SK-N-SH (cell line): ENCODE measurements around the gene MOV10L1. TPM values are rescaled to one million over a fixed set of nuclear protein-coding genes. Genes with fewer than 3 reads are reported as not detected.

Source experiments
- CTCF ChIA-PET: fragments of 300-600, 350-600 bp; formaldehyde crosslinking; extraction: SDS; loops from one replicate; lab custom pipeline; 2021; lab: Yijun Ruan, JAX
- POLR2A ChIA-PET: fragments of 350-600 bp; sonication (Branson Sonifier 250); formaldehyde crosslinking; extraction: SDS; loops from one replicate; lab custom pipeline; 2020; ENCODE audit warnings: antibody characterized with exemption, inconsistent platforms; lab: Yijun Ruan, JAX
- DNase-seq: peaks from one replicate; pipeline ENCODE4 v3.0.0; 2012
- H2AFZ ChIP-seq: fragments of 200-600 bp; sonication (generic); 2 replicates; pipeline ENCODE4 v1.8.1; 2016; ENCODE audit warnings: antibody characterized with exemption, mild to moderate bottlenecking, low read depth
- H3F3A ChIP-seq: fragments of 200-600 bp; sonication (generic); replicated peaks from 2 replicates; pipeline ENCODE3; 2016; ENCODE audit warnings: antibody characterized with exemption, mild to moderate bottlenecking; ENCODE audit not compliant: insufficient read depth
- H3K27ac ChIP-seq, 2 experiments: fragments of 200-500 bp in 1 of 2; fragments of 200-600 bp in 1 of 2; sonication (Bioruptor generic) in 1 of 2; sonication (generic), shearing (Covaris generic) in 1 of 2; 2 replicates each; pipeline versions ENCODE4 v1.5.1 to v1.6.1; 2014 to 2016; ENCODE audit warnings: low read depth in 2 of 2, inconsistent platforms in 1 of 2, low read length in 1 of 2, mild to moderate bottlenecking in 1 of 2, mixed read lengths in 1 of 2
- H3K27me3 ChIP-seq: fragments of 200-600 bp; sonication (generic), shearing (Covaris generic); 2 replicates; pipeline ENCODE4 v1.6.1; 2016; ENCODE audit warnings: mixed run types; ENCODE audit not compliant: insufficient read depth
- H3K36me3 ChIP-seq, 2 experiments: fragments of 200-500 bp in 1 of 2; fragments of 200-600 bp in 1 of 2; sonication (Bioruptor generic) in 1 of 2; sonication (generic) in 1 of 2; replicated peaks in 1 of 2; 2 replicates each; pipeline versions ENCODE3 to v1.5.1; 2014 to 2016; ENCODE audit warnings: low read length in 1 of 2, mild to moderate bottlenecking in 1 of 2; ENCODE audit not compliant: insufficient read depth in 2 of 2, control insufficient read depth in 1 of 2
- H3K4me1 ChIP-seq, 2 experiments: fragments of 200-500 bp in 1 of 2; fragments of 200-600 bp in 1 of 2; sonication (Bioruptor generic) in 1 of 2; sonication (generic), shearing (Covaris generic) in 1 of 2; 2 replicates each; pipeline versions ENCODE4 v1.5.1 to v1.6.1; 2014 to 2016; ENCODE audit warnings: low read depth in 1 of 2, low read length in 1 of 2, mixed run types in 1 of 2; ENCODE audit not compliant: insufficient read depth in 2 of 2, control insufficient read depth in 1 of 2
- H3K4me2 ChIP-seq: fragments of 200-600 bp; sonication (generic), shearing (Covaris generic); 2 replicates; pipeline ENCODE4 v1.6.1; 2017; ENCODE audit warnings: mixed run types
- H3K4me3 ChIP-seq, 2 experiments: fragments of 200-500 bp in 1 of 2; fragments of 200-600 bp in 1 of 2; sonication (Bioruptor generic) in 1 of 2; sonication (generic), shearing (Covaris generic) in 1 of 2; 2 replicates each; pipeline versions ENCODE4 v1.5.1 to v1.8.1; 2014 to 2016; ENCODE audit warnings: low read depth in 2 of 2, inconsistent platforms in 1 of 2, low read length in 1 of 2, mild to moderate bottlenecking in 1 of 2, mixed read lengths in 1 of 2, moderate library complexity in 1 of 2
- H3K79me2 ChIP-seq: fragments of 200-600 bp; sonication (generic); 2 replicates; pipeline ENCODE4 v1.8.1; 2017; ENCODE audit warnings: mild to moderate bottlenecking; ENCODE audit not compliant: insufficient read depth
- H3K9ac ChIP-seq: fragments of 200-600 bp; sonication (generic); 2 replicates; pipeline ENCODE4 v1.6.1; 2017; ENCODE audit warnings: mixed run types
- H3K9me2 ChIP-seq: fragments of 200-600 bp; sonication (generic); 2 replicates; pipeline ENCODE4 v1.6.1; 2017; ENCODE audit warnings: mixed run types
- H3K9me3 ChIP-seq: fragments of 200-600 bp; sonication (generic); 2 replicates; pipeline ENCODE4 v1.6.1; 2017; ENCODE audit warnings: mixed run types, mild to moderate bottlenecking, moderate library complexity
- H4K20me1 ChIP-seq: fragments of 200-600 bp; sonication (generic); 2 replicates; pipeline ENCODE4 v1.6.1; 2017; ENCODE audit warnings: mild to moderate bottlenecking, mixed run types; ENCODE audit not compliant: insufficient read depth
- CTCF ChIP-seq: fragments of 200-600 bp; sonication (generic); IDR thresholded peaks from 2 replicates; pipeline ENCODE4 v1.6.1; 2017; ENCODE audit warnings: antibody characterized with exemption, mild to moderate bottlenecking, moderate library complexity
- ELF1 ChIP-seq: IDR thresholded peaks from 2 replicates; pipeline ENCODE4 v1.4.0; 2012
- EP300 ChIP-seq, 2 experiments: IDR thresholded peaks; 2 replicates each; pipeline versions ENCODE4 v1.4.0 to v1.6.1; 2012; ENCODE audit warnings: borderline replicate concordance in 1 of 2, low read depth in 1 of 2, low read length in 1 of 2
- EZH2phosphoT487 ChIP-seq: fragments of 200-600 bp; sonication (generic); IDR thresholded peaks from 2 replicates; pipeline ENCODE4 v1.6.1; 2017; ENCODE audit warnings: low read depth, mixed run types, mild to moderate bottlenecking, antibody characterized with exemption, moderate library complexity, borderline replicate concordance
- FOSL2 ChIP-seq: IDR thresholded peaks from 2 replicates; pipeline ENCODE4 v1.4.0; 2012; ENCODE audit warnings: low read depth, mild to moderate bottlenecking, moderate library complexity, borderline replicate concordance
- GATA2 ChIP-seq: sonication (generic); formaldehyde crosslinking; IDR thresholded peaks from 2 replicates; pipeline ENCODE4 v1.5.0; 2020; ENCODE audit warnings: mild to moderate bottlenecking, missing genetic modification reagents
- IRF3 ChIP-seq: fragments of 150-350 bp; IDR thresholded peaks from 2 replicates; pipeline ENCODE4 v1.6.1; 2016; ENCODE audit warnings: mild to moderate bottlenecking, low read depth, low read length
- JUND ChIP-seq: IDR thresholded peaks from 2 replicates; pipeline ENCODE4 v1.4.0; 2012
- MAX ChIP-seq: IDR thresholded peaks from 2 replicates; pipeline ENCODE4 v1.4.0; 2012; ENCODE audit warnings: low read depth
- MEF2A ChIP-seq: IDR thresholded peaks from 2 replicates; pipeline ENCODE4 v1.4.0; 2012; ENCODE audit warnings: low read depth, borderline replicate concordance
- NFIC ChIP-seq: IDR thresholded peaks from 2 replicates; pipeline ENCODE4 v1.4.0; 2012; ENCODE audit warnings: borderline replicate concordance
- NRF1 ChIP-seq: IDR thresholded peaks from 2 replicates; pipeline ENCODE4 v1.6.1; 2012; ENCODE audit warnings: low read depth, mild to moderate bottlenecking, low read length
- PBX3 ChIP-seq: IDR thresholded peaks from 2 replicates; pipeline ENCODE4; 2012
- POLR2AphosphoS5 ChIP-seq: IDR thresholded peaks from 2 replicates; pipeline ENCODE4 v1.6.1; 2012; ENCODE audit warnings: low read depth, low read length
- RCOR1 ChIP-seq: fragments of 150-350 bp; IDR thresholded peaks from 2 replicates; pipeline ENCODE4 v1.6.1; 2017; ENCODE audit warnings: antibody characterized with exemption, low read length
- RFX5 ChIP-seq: IDR thresholded peaks from 2 replicates; pipeline ENCODE4 v1.6.1; 2012; ENCODE audit warnings: mild to moderate bottlenecking, improper control_type of control experiment, low read length
- RXRA ChIP-seq: IDR thresholded peaks from 2 replicates; pipeline ENCODE4 v1.4.0; 2012; ENCODE audit warnings: low read depth, mild to moderate bottlenecking, borderline replicate concordance
- SIN3A ChIP-seq: IDR thresholded peaks from 2 replicates; pipeline ENCODE4 v1.6.1; 2012; ENCODE audit warnings: low read depth, mild to moderate bottlenecking, low read length, moderate library complexity, borderline replicate concordance
- TAF1 ChIP-seq: IDR thresholded peaks from 2 replicates; pipeline ENCODE4 v1.6.1; 2012; ENCODE audit warnings: low read depth, mild to moderate bottlenecking, low read length, moderate library complexity, borderline replicate concordance
- TCF12 ChIP-seq: IDR thresholded peaks from 2 replicates; pipeline ENCODE4 v1.4.0; 2012
- TEAD4 ChIP-seq: IDR thresholded peaks from 2 replicates; pipeline ENCODE4 v1.4.0; 2012; ENCODE audit warnings: mild to moderate bottlenecking, borderline replicate concordance; ENCODE audit not compliant: insufficient read depth
- USF1 ChIP-seq: IDR thresholded peaks from 2 replicates; pipeline ENCODE4 v1.4.0; 2012; ENCODE audit warnings: low read depth, borderline replicate concordance
- USF2 ChIP-seq: fragments of 150-350 bp; IDR thresholded peaks from 2 replicates; pipeline ENCODE4 v1.6.1; 2017; ENCODE audit warnings: antibody characterized with exemption, low read length, low read depth, borderline replicate concordance
- WGBS: methylation state at CpG from one replicate; pipeline ENCODE4 v1.1.6; 2017; ENCODE audit warnings: low lambda C conversion rate; 5-methylcytosine and 5-hydroxymethylcytosine counted together
- polyA plus RNA-seq, 3 experiments: library from polyadenylated mRNA; depleted of rRNA; stranded (reverse); fragments of >200 nt; gene quantifications; 2 replicates each; pipeline ENCODE4 v1.2.3, GENCODE V29; 2012

The MOV10L1 gene
- polyA plus RNA-seq, 1 of the 3 experiments (the other 2 are of a cell fraction), result 2.1 TPM

- Histone ChIP-seq H3K27me3 (no peaks in the 10 kb centered on the region), H3K4me2 (peak overlapping the region; percentile 75), H3K4me1 (peaks cover 14 to 29% of the 10 kb centered on the region in 2 experiments; a peak in 3 of 4 replicates), H3K79me2 (no peaks in the 10 kb centered on the region), H3K36me3 (no peaks in the 10 kb centered on the region), H3K9me2 (no peaks in the 10 kb centered on the region), H2AFZ (peak overlapping the region; percentile 71; the same call in 1 of the 2 replicates), H3K27ac (peak overlapping the region; percentile 87)
- peak; percentile 56 for DNase-seq
- POLR2A ChIA-PET, result interaction anchor here (0.6 kb wide), 1 partner anchor 14 kb away, joined by 3 read pairs; no protein-coding TSS in a partner anchor
- no peak for TF ChIP-seq GATA2 (CRISPR knock-in tag)
- TF ChIP-seq USF2, result no peak
- TF ChIP-seq PBX3, result peak; percentile 68
- peak; percentile 52; the same call in 1 of the 2 replicates for TF ChIP-seq POLR2AphosphoS5
- TF ChIP-seq RXRA, result peak; percentile 62; the same call in 1 of the 2 replicates
- TF ChIP-seq JUND, result peak; percentile 80
- no peak for TF ChIP-seq CTCF
- TF ChIP-seq ELF1, result no peak
- TF ChIP-seq SIN3A, result 0 out of 2 replicates have a peak, but pooled peaks have one; percentile 20
- no peak for TF ChIP-seq IRF3
- no peak for TF ChIP-seq NRF1
- peak; percentile 64; the same call in 1 of the 2 replicates for TF ChIP-seq TEAD4
- TF ChIP-seq TAF1, result no peak
- TF ChIP-seq EZH2phosphoT487, result no peak
- TF ChIP-seq NFIC, result peak; percentile 59
- peak; percentile 55; the same call in 1 of the 2 replicates for TF ChIP-seq MAX
- peak; percentile 50; the same call in 1 of the 2 replicates for TF ChIP-seq RCOR1
- TF ChIP-seq USF1, result no peak
- no peak for TF ChIP-seq MEF2A
- TF ChIP-seq FOSL2, result peak; percentile 69; the same call in 1 of the 2 replicates
- TF ChIP-seq TCF12, result peak; percentile 94
- no peak for TF ChIP-seq RFX5
- peak; percentile 31 to 60; a peak in 2 of 4 replicates for TF ChIP-seq EP300 (IDR thresholded peaks at IDR 0.05; ENCODE audit: borderline replicate concordance in 1 of 2, low read depth in 1 of 2, low read length in 1 of 2)
- TF ChIP-seq, all 33 proteins: peak for 12
- WGBS, result 31% methylated on average over 18 of the region's 19 CpGs
- peak overlapping the region; percentile 48; the same call in 1 of the 2 replicates for H3K9ac ChIP-seq
- H3F3A ChIP-seq, result peaks cover 7% of the 10 kb centered on the region
- H4K20me1 ChIP-seq, result no peaks in the 10 kb centered on the region
- peak overlapping the region; percentile 39 to 42; a peak in 3 of 4 replicates for H3K4me3 ChIP-seq
- CTCF ChIA-PET, result interaction anchor here (1.2 kb wide), 2 partner anchors 34 to 126 kb away, joined by 3 read pairs; no protein-coding TSS in a partner anchor
- no peaks in the 10 kb centered on the region for H3K9me3 ChIP-seq
These were observed 24.6 kb downstream of the MOV10L1 start for GRCh38 chr22:50114221-50115021.
